Transverse colon (tissue), 3 donors: ENCODE measurements around the gene GAGE1.

Experiments used
- CTCF ChIP-seq, 5 experiments: fragments of 200-600 bp in 3 of 5; fragments of 450-650 bp in 2 of 5; sonication (generic) in 3 of 5; IDR thresholded peaks; 1 replicate in 2 of 5; 2 replicates in 3 of 5; pipeline ENCODE4 v1.5.1; 2016 to 2017; ENCODE audit warnings: antibody characterized with exemption in 5 of 5, inconsistent platforms in 3 of 5, mild to moderate bottlenecking in 2 of 5, moderate library complexity in 1 of 5
- POLR2A ChIP-seq: fragments of 450-650 bp; IDR thresholded peaks from one replicate; pipeline ENCODE4 v1.6.1; 2016; ENCODE audit warnings: antibody characterized with exemption, mild to moderate bottlenecking, moderate library complexity

GRCh38 chrX:49656533-49656932, 57.7 kb downstream of the GAGE1 start:
- TF ChIP-seq CTCF (IDR thresholded peaks at IDR 0.05) (no peak), POLR2A (no peak)
